GM13977 (cell line): ENCODE results near the gene PPP2R2B.

Experiments
- DNase-seq: peaks from one replicate; pipeline ENCODE4 v3.0.0; 2012; ENCODE audit warnings: low spot score
- CTCF ChIP-seq: IDR thresholded peaks from 2 replicates; pipeline ENCODE4 v1.5.1; 2012; ENCODE audit warnings: mild to moderate bottlenecking, control low read depth; ENCODE audit not compliant: insufficient read depth; ENCODE audit errors: extremely low read depth, missing control alignments
- in situ Hi-C: fragments of 300-500 bp; cut with MboI; formaldehyde crosslinking; loops from one replicate; pipeline ENCODE4 v1.12.0; 2022; ENCODE audit warnings: low sequenced_read_pairs, low pct_unique_long_range_greater_than_20kb, mixed read lengths, inconsistent platforms; ENCODE audit not compliant: unreplicated experiment

The PPP2R2B gene

DNA sequence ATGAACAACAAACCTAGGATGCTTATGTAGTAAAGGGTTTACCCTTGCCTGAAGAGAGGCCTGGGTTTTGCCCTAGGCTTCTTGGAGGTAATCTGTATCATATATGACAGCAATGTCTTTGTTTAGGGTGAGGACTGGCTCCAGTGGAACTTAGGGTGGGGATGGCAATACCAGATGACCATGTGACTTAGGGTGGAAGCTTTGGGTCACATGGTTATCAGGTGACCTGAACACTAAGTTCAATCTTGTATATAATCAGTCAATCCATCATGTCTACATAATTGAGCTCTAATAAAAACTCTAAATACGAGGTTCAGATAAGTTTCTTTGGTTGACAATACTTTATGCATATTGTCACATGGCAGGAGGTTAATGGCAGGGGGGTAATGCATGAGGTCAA is 10.6 kb upstream of the PPP2R2B start:
- in situ Hi-C loops = no loop called here
- TF ChIP-seq CTCF = no peak
- DNase-seq = no peak

GRCh38 chr5:146888351-146888978 is 9.9 kb upstream of the PPP2R2B start:
- no peak for DNase-seq
- in situ Hi-C loops = no loop called here
- TF ChIP-seq CTCF = no peak

GRCh38 chr5:146884066-146884626 is 5.6 kb upstream of the PPP2R2B start:
- in situ Hi-C loops = no loop called here
- no peak for DNase-seq
- no peak for TF ChIP-seq CTCF

- no peak for TF ChIP-seq CTCF
- in situ Hi-C loops = no loop called here
- DNase-seq = no peak
Measured at GRCh38 chr5:146883511-146883910, 5.0 kb upstream of the PPP2R2B start.

GRCh38 chr5:146880966-146881365 is 2.4 kb upstream of the PPP2R2B start:
- TF ChIP-seq CTCF = no peak
- no peak for DNase-seq
- in situ Hi-C loops = no loop called here

DNA sequence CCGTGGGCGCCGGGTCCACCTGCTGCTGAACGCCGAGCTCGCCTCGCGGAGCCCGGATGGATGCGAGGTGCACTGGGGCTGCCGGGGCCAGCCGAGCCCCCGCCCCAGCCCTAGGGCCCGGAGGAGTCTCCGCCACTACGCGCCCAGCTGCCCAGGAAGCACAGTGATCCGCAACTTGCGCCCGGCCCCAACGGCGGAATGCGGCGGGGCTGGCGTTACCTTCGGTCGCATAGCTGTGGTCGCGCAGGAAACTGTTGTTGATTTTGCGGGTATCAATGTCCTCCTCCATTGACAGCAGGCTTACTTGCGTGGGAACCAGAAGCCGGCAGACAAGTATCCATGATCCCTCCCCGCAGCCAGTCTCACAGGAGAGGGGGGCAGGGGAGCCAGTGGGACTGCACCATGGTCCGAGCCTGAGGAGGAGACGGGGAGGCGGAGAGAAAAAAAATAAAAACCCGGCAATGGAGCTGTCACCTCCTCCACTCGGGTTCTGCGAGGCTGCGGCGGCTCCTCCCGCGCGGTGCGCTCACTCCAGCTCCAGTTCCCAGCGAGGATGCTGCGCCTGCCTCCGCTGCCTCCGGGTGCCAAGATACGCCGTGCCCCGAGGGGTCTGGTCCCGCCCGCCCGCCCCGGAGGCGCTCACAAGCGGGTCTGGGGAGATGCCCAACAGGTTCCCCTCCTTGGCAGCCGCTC is 628 bp downstream of the PPP2R2B start:
- peak; percentile 31 for DNase-seq
- no peak for TF ChIP-seq CTCF
- in situ Hi-C loops = no loop called here
